ENCODE results near the gene ZNF33A. TPM values are rescaled to one million over a fixed set of nuclear protein-coding genes. Genes with fewer than 3 reads are reported as not detected.
"Not testable (repeated sequence)": the region's sequence is repeated elsewhere in the genome, so short reads cannot be mapped to it uniquely, and the experiment has no call there.

Gene ZNF33A
- total and polyA plus RNA-seq, 2 donors (not counting 3 experiments of a cell fraction or from before 2014, with no cell fraction given) = 4.6 to 13.2 TPM

GRCh38 chr10:38069663-38070062 lies 59.2 kb downstream of the ZNF33A start:
- H3K4me2 ChIP-seq (ENCODE audit: insufficient read depth, low read length); H3K9me1 ChIP-seq (replicated peaks; ENCODE audit: control insufficient read depth, extremely low read depth, insufficient read depth, low read length); H3K4me1 ChIP-seq (ENCODE audit: control insufficient read depth, extremely low read depth, insufficient read depth, low read length); H4K20me1 ChIP-seq (replicated peaks; ENCODE audit: control insufficient read depth, extremely low read depth, insufficient read depth, low read length); POLR2A ChIA-PET; CTCF ChIA-PET; H3K27ac ChIP-seq (ENCODE audit: insufficient read depth, low read depth, low read length); H3K4me3 ChIP-seq (replicated peaks in 1 of 3; ENCODE audit: insufficient read depth in 1 of 3, low read depth in 1 of 3, low read length in 3 of 3); H3K9ac ChIP-seq (replicated peaks; ENCODE audit: extremely low read depth, insufficient read depth, low read length); H3K36me3 ChIP-seq (ENCODE audit: control insufficient read depth in 2 of 2, extremely low read depth in 1 of 2, insufficient read depth in 2 of 2, low read length in 2 of 2); intact Hi-C loops (cut with micrococcal nuclease); H2AFZ ChIP-seq (ENCODE audit: low read depth, low read length); H3K9me3 ChIP-seq (replicated peaks; ENCODE audit: control insufficient read depth, insufficient read depth, low read length); H3K27me3 ChIP-seq (ENCODE audit: control insufficient read depth in 2 of 2, insufficient read depth in 2 of 2, low read length in 2 of 2); BruUV-seq (replicated peaks); H3K79me2 ChIP-seq (ENCODE audit: control insufficient read depth, insufficient read depth, low read length); FAIRE-seq; dilution Hi-C loops (cut with MboI; ENCODE audit: extremely low pct_ligation_motif_present, low sequenced_read_pairs): not testable (repeated sequence)
- TF ChIP-seq FOS (IDR thresholded peaks at IDR 0.05; ENCODE audit: borderline replicate concordance, insufficient read depth, low read length) = peak; percentile 43
- peak; percentile 22 for DNase-seq (ENCODE audit: low read depth, low spot score)

DNA sequence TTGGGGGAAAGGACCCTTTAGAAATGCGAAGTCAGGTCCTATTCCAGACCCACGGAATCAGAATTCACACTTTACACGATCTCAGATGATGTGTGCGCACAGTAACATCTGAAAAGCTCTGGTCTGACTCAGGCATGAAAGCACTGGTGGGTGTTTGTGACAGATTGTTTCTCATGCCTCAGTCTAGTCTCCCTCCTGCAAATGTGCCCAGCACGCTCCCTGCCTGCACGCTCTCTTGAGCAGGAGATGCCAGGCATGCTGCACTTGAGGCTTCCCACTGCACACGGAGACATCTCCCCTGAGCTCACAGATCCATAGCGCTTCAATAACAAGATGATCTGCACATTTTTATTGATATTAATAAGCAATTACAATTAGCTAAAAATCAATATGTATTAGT lies 60.0 kb downstream of the ZNF33A start:
- Histone ChIP-seq H2AFZ (ENCODE audit: low read depth, low read length) (no peak overlapping the region), H3K4me1 (ENCODE audit: control insufficient read depth, extremely low read depth, insufficient read depth, low read length) (no peaks in the 10 kb centered on the region), H3K9ac (replicated peaks; ENCODE audit: extremely low read depth, insufficient read depth, low read length) (no peak overlapping the region), H3K9me3 (replicated peaks; ENCODE audit: control insufficient read depth, insufficient read depth, low read length) (no peaks in the 10 kb centered on the region), H3K27me3 (ENCODE audit: control insufficient read depth in 2 of 2, insufficient read depth in 2 of 2, low read length in 2 of 2) (no peaks in the 10 kb centered on the region), H3K36me3 (ENCODE audit: control insufficient read depth in 2 of 2, extremely low read depth in 1 of 2, insufficient read depth in 2 of 2, low read length in 2 of 2) (no peaks in the 10 kb centered on the region), H3K9me1 (replicated peaks; ENCODE audit: control insufficient read depth, extremely low read depth, insufficient read depth, low read length) (no peaks in the 10 kb centered on the region), H3K79me2 (ENCODE audit: control insufficient read depth, insufficient read depth, low read length) (no peaks in the 10 kb centered on the region), H3K4me3 (replicated peaks in 1 of 3; ENCODE audit: insufficient read depth in 1 of 3, low read depth in 1 of 3, low read length in 3 of 3) (no peak overlapping the region), H3K27ac (ENCODE audit: insufficient read depth, low read depth, low read length) (no peak overlapping the region), H3K4me2 (ENCODE audit: insufficient read depth, low read length) (no peak overlapping the region), H4K20me1 (replicated peaks; ENCODE audit: control insufficient read depth, extremely low read depth, insufficient read depth, low read length) (no peaks in the 10 kb centered on the region)
- no peak for TF ChIP-seq EZH2 (IDR thresholded peaks at IDR 0.05; ENCODE audit: borderline replicate concordance, low read depth, low read length, severe bottlenecking)
- TF ChIP-seq, protein P1, sequence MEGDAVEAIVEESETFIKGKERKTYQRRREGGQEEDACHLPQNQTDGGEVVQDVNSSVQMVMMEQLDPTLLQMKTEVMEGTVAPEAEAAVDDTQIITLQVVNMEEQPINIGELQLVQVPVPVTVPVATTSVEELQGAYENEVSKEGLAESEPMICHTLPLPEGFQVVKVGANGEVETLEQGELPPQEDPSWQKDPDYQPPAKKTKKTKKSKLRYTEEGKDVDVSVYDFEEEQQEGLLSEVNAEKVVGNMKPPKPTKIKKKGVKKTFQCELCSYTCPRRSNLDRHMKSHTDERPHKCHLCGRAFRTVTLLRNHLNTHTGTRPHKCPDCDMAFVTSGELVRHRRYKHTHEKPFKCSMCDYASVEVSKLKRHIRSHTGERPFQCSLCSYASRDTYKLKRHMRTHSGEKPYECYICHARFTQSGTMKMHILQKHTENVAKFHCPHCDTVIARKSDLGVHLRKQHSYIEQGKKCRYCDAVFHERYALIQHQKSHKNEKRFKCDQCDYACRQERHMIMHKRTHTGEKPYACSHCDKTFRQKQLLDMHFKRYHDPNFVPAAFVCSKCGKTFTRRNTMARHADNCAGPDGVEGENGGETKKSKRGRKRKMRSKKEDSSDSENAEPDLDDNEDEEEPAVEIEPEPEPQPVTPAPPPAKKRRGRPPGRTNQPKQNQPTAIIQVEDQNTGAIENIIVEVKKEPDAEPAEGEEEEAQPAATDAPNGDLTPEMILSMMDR (IDR thresholded peaks at IDR 0.05; ENCODE audit: extremely low read depth in 1 of 2, insufficient read depth in 1 of 2, low read depth in 1 of 2, low read length in 2 of 2) = no peak
- TF ChIP-seq, protein P2, sequence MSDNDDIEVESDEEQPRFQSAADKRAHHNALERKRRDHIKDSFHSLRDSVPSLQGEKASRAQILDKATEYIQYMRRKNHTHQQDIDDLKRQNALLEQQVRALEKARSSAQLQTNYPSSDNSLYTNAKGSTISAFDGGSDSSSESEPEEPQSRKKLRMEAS (IDR thresholded peaks at IDR 0.05; ENCODE audit: insufficient read depth, insufficient read length) = no peak
- TF ChIP-seq GATA2 (IDR thresholded peaks at IDR 0.05; ENCODE audit: insufficient read depth, insufficient read length, low read depth, low read length) = no peak
- TF ChIP-seq POLR2AphosphoS5 (IDR thresholded peaks at IDR 0.05; ENCODE audit: insufficient read depth, low read depth, low read length) = no peak
- no peak for TF ChIP-seq JUN (IDR thresholded peaks at IDR 0.05; ENCODE audit: borderline replicate concordance, insufficient read depth, insufficient read length, low read depth)
- no peak for TF ChIP-seq MYC (IDR thresholded peaks at IDR 0.05; ENCODE audit: low read depth, low read length)
- no peak for TF ChIP-seq POLR2A (IDR thresholded peaks at IDR 0.05; ENCODE audit: low read depth, low read length)
- TF ChIP-seq FOS (IDR thresholded peaks at IDR 0.05; ENCODE audit: borderline replicate concordance, insufficient read depth, low read length) = no peak
- no TSS peak for BruUV-seq (replicated peaks)
- ChIA-PET POLR2A (no interaction called here), CTCF (no interaction called here)
- DNase-seq (ENCODE audit: low read depth, low spot score) (no peak), FAIRE-seq (no peak)
- intact Hi-C loops (cut with micrococcal nuclease) = no loop called here
- dilution Hi-C loops (cut with MboI; ENCODE audit: extremely low pct_ligation_motif_present, low sequenced_read_pairs) = no loop called here

All from endothelial cell of umbilical vein (primary cell).